A549 treated with Mapracorat at 1 μM for 4 hours (cell line): ENCODE measurements around the gene BACE1-AS. TPM values are rescaled to one million over a fixed set of nuclear protein-coding genes. Genes with fewer than 3 reads are reported as not detected.

Experiments
- total RNA-seq: library from RNA; stranded (reverse); fragments of 200-300 nt; extraction: Qiagen RNA extraction; gene quantifications from 5 replicates; pipeline ENCODE4 v1.2.3, GENCODE V29; 2022

The BACE1-AS gene
- 1.3 to 2.7 TPM (median 2.1 TPM) in 5 replicates for total RNA-seq

DNA sequence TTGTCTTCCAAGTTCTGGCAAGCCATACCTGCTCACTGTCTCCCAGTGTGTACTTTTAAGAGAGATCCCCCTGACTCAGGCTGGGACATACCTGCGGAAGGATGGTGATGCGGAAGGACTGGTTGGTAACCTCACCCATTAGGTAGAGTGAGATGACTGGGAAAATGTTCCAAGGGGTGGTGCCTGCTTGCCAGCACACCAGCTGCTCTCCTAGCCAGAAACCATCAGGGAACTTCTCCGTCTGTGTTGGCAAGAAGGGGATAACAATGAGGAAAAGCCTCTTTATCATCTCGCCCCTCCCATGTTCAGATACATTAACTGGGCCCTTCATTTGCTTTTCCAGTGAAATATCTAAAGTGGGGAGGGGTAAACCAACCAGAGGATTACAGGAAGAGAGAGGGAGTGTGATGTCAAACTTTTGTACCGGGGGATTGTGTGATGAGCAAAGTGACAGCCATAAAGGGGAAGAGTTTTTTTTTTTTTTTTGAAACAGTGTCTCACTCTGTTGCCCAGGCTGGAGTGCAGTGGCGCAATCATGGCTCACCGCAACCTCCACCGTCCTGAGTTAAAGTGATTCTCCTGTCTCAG is at the start of gene BACE1-AS:
Gene BACE1-AS, plus strand, starts transcription at position 538 of the 588 bp plus-strand sequence.

DNA sequence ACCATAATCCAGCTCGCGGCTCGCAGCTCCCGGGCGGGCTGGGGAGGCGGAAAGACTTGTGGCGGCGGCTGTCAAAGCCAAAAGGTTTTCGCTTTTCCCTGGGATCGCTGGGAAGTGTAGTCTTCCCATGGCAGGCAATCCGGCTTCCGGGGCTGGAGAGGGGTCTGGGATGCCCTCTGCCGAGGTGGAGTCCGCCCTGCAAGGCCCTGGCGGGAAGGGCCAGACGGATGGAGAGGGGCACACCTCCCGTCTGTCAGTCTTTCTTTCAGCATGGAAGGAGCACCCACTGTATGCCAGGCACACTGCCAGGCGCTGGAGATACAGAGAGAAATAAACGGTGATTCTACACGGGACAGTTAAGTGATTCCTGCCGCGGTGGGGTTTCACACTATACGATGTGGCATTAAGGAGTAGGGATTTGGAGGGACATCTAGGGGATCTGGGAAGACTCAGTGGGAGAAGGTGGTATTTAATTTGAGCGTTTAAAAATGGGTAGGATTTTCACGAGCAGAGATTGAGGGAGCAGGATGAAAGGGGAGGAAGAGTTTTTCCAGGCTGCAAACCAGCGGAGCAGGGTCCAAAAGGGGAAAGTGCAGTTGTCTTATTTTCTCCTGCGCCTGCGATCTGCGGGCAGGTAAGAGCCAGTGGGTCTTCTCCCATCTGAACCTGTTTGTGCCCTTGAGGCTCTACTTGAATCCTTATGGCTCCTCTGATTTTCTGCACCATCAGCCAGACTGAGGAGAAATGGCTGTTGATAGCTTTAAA is 25.2 kb downstream of the BACE1-AS start, which contains the start of gene BACE1:
Gene BACE1, minus strand, starts transcription at position 60 of the 765 bp plus-strand sequence. CDS start 461 bp downstream, outside the sequence.

DNA sequence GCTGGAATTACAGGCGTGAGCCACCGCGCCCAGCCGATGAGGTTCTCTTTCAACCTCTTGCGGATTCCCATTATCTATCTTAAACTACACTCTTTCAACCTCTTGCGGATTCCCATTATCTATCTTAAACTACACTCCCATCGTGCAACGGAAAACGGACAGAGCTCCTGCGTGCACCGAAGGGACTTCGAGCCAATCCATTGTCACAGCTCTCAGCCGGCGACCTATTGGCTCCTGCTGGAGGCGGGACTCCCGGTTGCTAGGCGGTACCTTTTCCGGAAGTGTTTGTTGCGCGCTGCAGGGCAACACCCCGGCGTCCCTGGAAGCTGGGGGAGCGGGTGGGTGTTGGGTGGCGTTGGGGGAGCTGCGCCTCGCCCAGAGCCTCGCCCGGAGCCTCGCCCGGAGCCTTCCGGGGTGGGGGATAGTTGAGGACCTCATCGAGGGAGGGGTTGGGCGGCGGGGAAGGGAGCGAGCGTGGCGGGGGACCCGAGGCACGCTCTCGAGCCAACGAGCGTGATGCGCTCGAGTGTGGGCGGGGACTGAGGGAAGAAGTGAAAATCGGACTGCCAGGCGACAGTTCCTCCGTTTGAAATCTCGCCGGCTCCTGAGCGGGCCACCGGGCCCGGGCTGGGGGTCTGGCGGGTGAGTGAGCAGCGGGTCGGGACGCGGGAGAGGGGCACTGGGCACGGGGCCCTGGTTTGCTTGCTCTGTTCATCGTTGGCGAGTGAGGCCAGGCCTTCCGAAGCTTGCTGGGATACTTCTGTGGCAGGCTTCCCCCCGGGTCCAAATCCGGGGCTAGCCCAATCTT is 36.6 kb downstream of the BACE1-AS start, which contains the start of gene CEP164:
Gene CEP164, plus strand, starts transcription at position 288 of the 808 bp plus-strand sequence. CDS start 10,733 bp downstream, outside the sequence.

Other genes with a start within 250 kb of the BACE1-AS start
- gene SIK3, start 192.9 kb upstream of the BACE1-AS start, total RNA-seq = 6.6 to 9.6 TPM (median 7.8 TPM) in 5 replicates
- gene PAFAH1B2, start 147.1 kb upstream of the BACE1-AS start, total RNA-seq = 31.4 to 40.5 TPM (median 38.3 TPM) in 5 replicates
- gene SIDT2, start 112.6 kb upstream of the BACE1-AS start, total RNA-seq = 3.9 to 7.2 TPM (median 5.1 TPM) in 5 replicates
- 60.2 to 140 TPM (median 109 TPM) in 5 replicates for gene TAGLN, start 92.0 kb upstream of the BACE1-AS start, total RNA-seq
- 15.0 to 19.9 TPM (median 16.3 TPM) in 5 replicates for gene PCSK7, start 59.3 kb upstream of the BACE1-AS start, total RNA-seq
- gene RNF214, start 58.7 kb upstream of the BACE1-AS start, total RNA-seq = 9.6 to 12.6 TPM (median 12.0 TPM) in 5 replicates
- gene BACE1, start 24.9 kb downstream of the BACE1-AS start, total RNA-seq = 8.5 to 10.3 TPM (median 10.1 TPM) in 5 replicates
- 15.5 to 18.6 TPM (median 16.3 TPM) in 5 replicates for gene CEP164, start 36.5 kb downstream of the BACE1-AS start, total RNA-seq